Peyer's patch (tissue), 4 donors: ENCODE results near the gene CABCOCO1. TPM values are rescaled to one million over a fixed set of nuclear protein-coding genes. Genes with fewer than 3 reads are reported as not detected.
A peak's percentile ranks its signal among the peaks of the same experiment; 100 is the strongest.

ENCODE experiments used
- DNase-seq, 3 donors: peaks; one replicate each; pipeline ENCODE4 v3.0.0-alpha.2; 2017 to 2019
- H3K27ac ChIP-seq, 4 donors: fragments of 200-600 bp; sonication (generic); one replicate each; pipeline ENCODE4 v1.5.1; 2016 to 2019
- H3K27me3 ChIP-seq, 2 donors: fragments of 200-600 bp; sonication (generic); one replicate each; pipeline ENCODE4 v1.5.1; 2019
- H3K36me3 ChIP-seq, 3 donors: fragments of 200-600 bp; sonication (generic); one replicate each; pipeline ENCODE4 v1.5.1; 2016 to 2019
- H3K4me1 ChIP-seq, 4 donors: fragments of 200-600 bp; sonication (generic); one replicate each; pipeline ENCODE4 v1.5.1; 2016 to 2019
- H3K4me3 ChIP-seq, 4 donors: fragments of 200-600 bp; sonication (generic); 1 replicate in 3 of 4; 2 replicates in 1 of 4; pipeline ENCODE4 v1.5.1; 2016 to 2019; ENCODE audit warnings: mild to moderate bottlenecking in 1 of 4
- H3K9me3 ChIP-seq, 4 donors: fragments of 200-600 bp; sonication (generic); one replicate each; pipeline ENCODE4 v1.5.1; 2016 to 2019; ENCODE audit warnings: mild to moderate bottlenecking in 1 of 4
- POLR2A ChIP-seq, 2 donors: fragments of 450-650 bp; IDR thresholded peaks; one replicate each; pipeline ENCODE4 v1.5.1; 2017; ENCODE audit warnings: antibody characterized with exemption in 2 of 2, mild to moderate bottlenecking in 2 of 2, moderate library complexity in 2 of 2
- total RNA-seq, 4 donors: library from RNA; depleted of rRNA; stranded (reverse); fragments of >200 nt; gene quantifications; one replicate each; pipeline ENCODE4 v1.1.0, GENCODE V29; 2016
- TF ChIP-seq, protein P1 (sequence below), 6 experiments: fragments of 450-650 bp in 4 of 6; fragments of 200-600 bp in 2 of 6; sonication (generic) in 1 of 6; IDR thresholded peaks; one replicate each; pipeline ENCODE4 v1.5.1; 2017 to 2019; ENCODE audit warnings: antibody characterized with exemption in 6 of 6, mild to moderate bottlenecking in 3 of 6, moderate library complexity in 1 of 6

The CABCOCO1 gene
- total RNA-seq, 4 donors from 2014 or later = not detected

DNA sequence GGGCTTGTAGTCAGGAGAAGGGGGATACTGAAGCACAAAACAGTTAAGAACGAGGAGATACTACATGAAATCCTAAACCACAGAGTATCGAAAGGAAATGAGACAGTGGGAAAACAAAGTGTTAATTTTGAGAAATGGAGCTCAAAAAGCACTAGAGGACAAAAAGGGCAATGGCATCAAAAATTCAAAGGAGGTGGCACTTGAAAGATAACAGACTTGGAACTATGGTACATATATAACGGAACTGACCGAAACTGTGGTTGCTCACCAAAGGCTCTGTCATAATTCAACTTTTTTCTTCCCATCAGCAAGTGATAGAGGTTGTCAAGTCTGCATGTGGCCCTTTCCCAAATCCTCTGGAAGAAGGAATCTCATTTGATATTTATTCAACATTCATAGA lies 97.0 kb downstream of the CABCOCO1 start:
- no peak overlapping the region for H3K4me3 ChIP-seq
- TF ChIP-seq, protein P1, sequence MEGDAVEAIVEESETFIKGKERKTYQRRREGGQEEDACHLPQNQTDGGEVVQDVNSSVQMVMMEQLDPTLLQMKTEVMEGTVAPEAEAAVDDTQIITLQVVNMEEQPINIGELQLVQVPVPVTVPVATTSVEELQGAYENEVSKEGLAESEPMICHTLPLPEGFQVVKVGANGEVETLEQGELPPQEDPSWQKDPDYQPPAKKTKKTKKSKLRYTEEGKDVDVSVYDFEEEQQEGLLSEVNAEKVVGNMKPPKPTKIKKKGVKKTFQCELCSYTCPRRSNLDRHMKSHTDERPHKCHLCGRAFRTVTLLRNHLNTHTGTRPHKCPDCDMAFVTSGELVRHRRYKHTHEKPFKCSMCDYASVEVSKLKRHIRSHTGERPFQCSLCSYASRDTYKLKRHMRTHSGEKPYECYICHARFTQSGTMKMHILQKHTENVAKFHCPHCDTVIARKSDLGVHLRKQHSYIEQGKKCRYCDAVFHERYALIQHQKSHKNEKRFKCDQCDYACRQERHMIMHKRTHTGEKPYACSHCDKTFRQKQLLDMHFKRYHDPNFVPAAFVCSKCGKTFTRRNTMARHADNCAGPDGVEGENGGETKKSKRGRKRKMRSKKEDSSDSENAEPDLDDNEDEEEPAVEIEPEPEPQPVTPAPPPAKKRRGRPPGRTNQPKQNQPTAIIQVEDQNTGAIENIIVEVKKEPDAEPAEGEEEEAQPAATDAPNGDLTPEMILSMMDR (IDR thresholded peaks at IDR 0.05) = no peak
- no peak for TF ChIP-seq POLR2A (IDR thresholded peaks at IDR 0.05)
- H3K27ac ChIP-seq = no peak overlapping the region
- no peak for DNase-seq
- no peaks in the 10 kb centered on the region for H3K9me3 ChIP-seq
- peaks cover 0 to 24% (median 0%) of the 10 kb centered on the region in 4 donors for H3K4me1 ChIP-seq
- no peaks in the 10 kb centered on the region for H3K36me3 ChIP-seq
- no peaks in the 10 kb centered on the region for H3K27me3 ChIP-seq

DNA sequence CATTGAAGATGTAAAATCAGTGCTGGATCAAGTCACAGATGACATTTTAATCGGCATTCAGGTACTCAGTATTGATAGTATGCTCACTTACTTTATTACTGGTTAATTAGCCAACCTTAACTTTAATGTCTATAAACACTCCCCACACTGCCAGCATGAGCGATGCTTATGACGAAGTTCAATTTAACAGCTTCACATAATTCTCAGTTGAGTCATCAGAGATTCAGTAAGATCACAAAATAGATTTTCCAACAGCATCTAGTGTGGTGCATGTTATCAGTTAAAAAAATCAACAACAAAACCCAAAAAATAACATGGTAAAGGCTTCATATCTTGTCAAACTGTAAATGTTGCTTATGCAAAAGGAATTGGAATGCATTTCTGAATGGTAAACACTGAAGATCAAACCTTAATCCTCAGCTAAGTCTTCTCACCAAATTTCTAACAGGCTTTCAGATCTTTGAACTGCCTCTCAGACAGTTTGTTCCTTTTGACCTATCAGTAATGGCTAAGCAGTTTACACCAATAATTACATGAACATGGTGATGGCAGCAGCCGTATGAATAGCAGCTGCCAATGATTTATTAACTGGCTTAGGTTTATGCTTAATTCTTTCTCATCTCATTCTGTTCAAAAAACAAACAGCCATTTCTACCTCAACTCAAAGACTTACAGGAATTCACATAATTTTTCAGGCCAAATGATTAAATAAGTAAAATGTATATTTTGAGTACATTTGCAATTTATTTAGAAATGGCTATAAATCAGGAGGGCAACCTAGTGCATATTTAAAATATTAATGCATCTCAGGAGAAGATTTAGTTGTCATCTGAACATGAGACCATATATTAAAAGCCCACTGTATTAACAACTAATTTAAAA lies 98.5 kb downstream of the CABCOCO1 start:
- no peak for TF ChIP-seq POLR2A (IDR thresholded peaks at IDR 0.05)
- TF ChIP-seq, protein P1 (IDR thresholded peaks at IDR 0.05) = no peak
- Histone ChIP-seq H3K4me3 (no peak overlapping the region), H3K27ac (peak overlapping the region in 3 of 4 donors; percentile 25 to 57 (median 57)), H3K27me3 (no peaks in the 10 kb centered on the region), H3K4me1 (peaks cover 0 to 19% (median 0%) of the 10 kb centered on the region in 4 donors), H3K36me3 (no peaks in the 10 kb centered on the region), H3K9me3 (no peaks in the 10 kb centered on the region)
- DNase-seq = peak in 1 of 3 donors; percentile 52

DNA sequence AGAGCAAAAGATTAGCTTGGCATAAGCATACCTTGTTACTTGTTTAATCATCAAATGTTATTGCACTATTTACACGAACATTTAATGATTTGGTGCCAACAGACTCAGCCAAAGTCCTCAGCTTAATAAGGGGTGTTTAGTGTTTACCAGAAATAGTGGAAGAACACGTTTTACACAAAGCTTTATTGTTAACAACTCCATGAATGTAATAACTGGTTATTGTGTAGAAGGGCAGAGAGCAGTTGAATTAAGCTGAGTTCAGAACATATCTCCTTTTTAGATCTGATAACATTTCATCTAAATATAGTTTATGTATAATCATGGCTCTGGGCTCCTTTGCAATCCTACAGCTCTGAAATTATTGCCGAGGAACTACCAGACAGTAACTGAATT lies 99.1 kb downstream of the CABCOCO1 start:
- Histone ChIP-seq H3K4me3 (no peak overlapping the region), H3K4me1 (peaks cover 0 to 19% (median 0%) of the 10 kb centered on the region in 4 donors), H3K27ac (peak overlapping the region in 1 of 4 donors; percentile 57), H3K9me3 (no peaks in the 10 kb centered on the region), H3K36me3 (no peaks in the 10 kb centered on the region), H3K27me3 (no peaks in the 10 kb centered on the region)
- TF ChIP-seq, protein P1 (IDR thresholded peaks at IDR 0.05) = no peak
- TF ChIP-seq POLR2A (IDR thresholded peaks at IDR 0.05) = no peak
- no peak for DNase-seq

DNA sequence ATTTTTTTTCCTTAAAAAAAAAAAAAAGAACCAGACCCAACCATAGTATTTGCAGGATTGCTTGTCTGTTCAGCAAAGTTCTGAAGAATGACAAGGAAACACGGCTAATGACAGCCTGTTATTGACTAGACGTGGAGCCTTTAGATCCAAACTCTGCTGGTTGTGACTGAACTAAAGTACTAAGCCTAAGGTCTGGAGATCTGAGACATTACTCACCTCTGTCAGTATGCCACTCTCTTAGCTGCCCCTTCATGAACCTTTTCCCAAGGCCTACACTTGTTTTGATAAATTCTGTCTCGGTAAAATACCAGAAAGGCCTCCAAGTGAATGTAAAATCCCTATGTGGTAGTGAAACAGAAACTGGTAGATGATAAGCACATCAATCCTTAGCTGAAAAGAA lies 101.0 kb downstream of the CABCOCO1 start:
- TF ChIP-seq, protein P1 (IDR thresholded peaks at IDR 0.05) = no peak
- TF ChIP-seq POLR2A (IDR thresholded peaks at IDR 0.05) = no peak
- Histone ChIP-seq H3K4me3 (no peak overlapping the region), H3K27me3 (no peaks in the 10 kb centered on the region), H3K36me3 (no peaks in the 10 kb centered on the region), H3K27ac (no peak overlapping the region), H3K4me1 (peaks cover 0 to 12% (median 0%) of the 10 kb centered on the region in 4 donors), H3K9me3 (no peaks in the 10 kb centered on the region)
- no peak for DNase-seq

DNA sequence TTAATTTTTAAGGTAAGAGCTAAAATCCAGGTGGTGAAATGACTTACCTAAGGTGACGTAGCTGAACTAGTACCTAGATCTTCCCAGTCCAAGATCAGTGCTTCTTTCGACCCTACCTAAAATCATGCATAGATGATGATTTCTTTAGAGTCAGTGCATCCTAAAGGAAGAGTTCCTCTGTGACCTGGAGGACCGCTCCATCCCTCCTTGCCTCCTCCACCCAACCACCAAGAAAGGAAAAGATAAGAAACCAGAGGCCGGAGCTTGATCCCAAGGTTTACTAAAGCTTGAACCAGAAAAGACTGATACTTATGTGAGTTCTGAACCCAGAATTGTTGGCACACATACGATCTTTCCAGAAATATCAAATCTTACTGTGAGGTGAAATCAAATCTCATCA lies 101.8 kb downstream of the CABCOCO1 start:
- no peak for TF ChIP-seq POLR2A (IDR thresholded peaks at IDR 0.05)
- no peaks in the 10 kb centered on the region for H3K9me3 ChIP-seq
- no peak overlapping the region for H3K27ac ChIP-seq
- DNase-seq = no peak
- H3K36me3 ChIP-seq = no peaks in the 10 kb centered on the region
- no peaks in the 10 kb centered on the region for H3K27me3 ChIP-seq
- peaks cover 0 to 12% (median 0%) of the 10 kb centered on the region in 4 donors for H3K4me1 ChIP-seq
- H3K4me3 ChIP-seq = no peak overlapping the region
